Measurements from ENCODE around the gene TPK1.

DNA sequence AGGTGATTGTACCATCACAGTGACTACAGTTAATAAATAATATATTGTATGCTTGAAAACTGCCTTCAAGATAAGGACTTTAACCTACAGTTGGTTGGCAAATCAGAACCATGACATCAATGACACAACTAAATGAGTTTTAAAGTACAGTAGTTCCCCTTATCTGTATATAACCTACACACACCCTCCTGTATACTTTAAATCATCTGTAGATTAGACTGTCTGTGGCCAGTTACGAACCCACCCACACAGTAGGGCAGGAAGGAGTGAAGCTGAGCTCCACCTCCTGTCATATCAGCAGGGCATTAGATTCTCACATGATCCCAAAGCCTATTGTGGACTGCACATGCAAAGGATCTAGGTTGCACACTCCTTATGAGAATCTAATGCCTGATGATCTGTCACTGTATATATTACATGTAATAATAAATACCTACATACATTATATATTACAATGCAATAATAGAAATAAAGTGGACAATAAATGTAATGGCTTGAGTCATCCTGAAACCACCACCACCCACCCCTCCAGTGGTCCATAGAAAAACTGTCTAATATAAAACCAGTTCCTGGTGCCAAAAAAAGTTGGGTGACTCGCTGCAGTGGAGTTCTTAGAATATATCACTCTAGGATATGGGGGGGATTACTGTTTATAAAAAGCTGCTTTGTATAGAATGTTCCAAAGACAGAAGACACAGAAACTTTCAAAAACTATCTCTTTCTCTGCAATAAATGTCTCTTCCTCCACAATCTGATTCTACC, 5.6 kb downstream of the TPK1 start:
- TF ChIP-seq, protein P1, sequence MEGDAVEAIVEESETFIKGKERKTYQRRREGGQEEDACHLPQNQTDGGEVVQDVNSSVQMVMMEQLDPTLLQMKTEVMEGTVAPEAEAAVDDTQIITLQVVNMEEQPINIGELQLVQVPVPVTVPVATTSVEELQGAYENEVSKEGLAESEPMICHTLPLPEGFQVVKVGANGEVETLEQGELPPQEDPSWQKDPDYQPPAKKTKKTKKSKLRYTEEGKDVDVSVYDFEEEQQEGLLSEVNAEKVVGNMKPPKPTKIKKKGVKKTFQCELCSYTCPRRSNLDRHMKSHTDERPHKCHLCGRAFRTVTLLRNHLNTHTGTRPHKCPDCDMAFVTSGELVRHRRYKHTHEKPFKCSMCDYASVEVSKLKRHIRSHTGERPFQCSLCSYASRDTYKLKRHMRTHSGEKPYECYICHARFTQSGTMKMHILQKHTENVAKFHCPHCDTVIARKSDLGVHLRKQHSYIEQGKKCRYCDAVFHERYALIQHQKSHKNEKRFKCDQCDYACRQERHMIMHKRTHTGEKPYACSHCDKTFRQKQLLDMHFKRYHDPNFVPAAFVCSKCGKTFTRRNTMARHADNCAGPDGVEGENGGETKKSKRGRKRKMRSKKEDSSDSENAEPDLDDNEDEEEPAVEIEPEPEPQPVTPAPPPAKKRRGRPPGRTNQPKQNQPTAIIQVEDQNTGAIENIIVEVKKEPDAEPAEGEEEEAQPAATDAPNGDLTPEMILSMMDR (conservative IDR thresholded peaks at IDR 0.05 in 1 of 2, IDR thresholded peaks at IDR 0.05 in 1 of 2; ENCODE audit: extremely low read depth in 1 of 2, insufficient read depth in 1 of 2, low read depth in 1 of 2, low read length in 2 of 2) = no peak
- no peak for TF ChIP-seq EZH2 (IDR thresholded peaks at IDR 0.05; ENCODE audit: borderline replicate concordance, low read length)
